HPDE6-E6E7 (cell line): ENCODE results near the gene OR51B4.
"Not testable (repeated sequence)": the region's sequence is repeated elsewhere in the genome, so short reads cannot be mapped to it uniquely, and the experiment has no call there.

Experiments used
- DNase-seq: peaks from one replicate; pipeline ENCODE4 v3.0.0; 2011; ENCODE audit warnings: missing footprints; ENCODE audit errors: extremely low spot score

Gene OR51B4

GRCh38 chr11:5274395-5274794 lies 27.4 kb downstream of the OR51B4 start:
- no peak for DNase-seq

GRCh38 chr11:5272395-5273017 lies 29.2 kb downstream of the OR51B4 start:
- no peak for DNase-seq

GRCh38 chr11:5269715-5270147 lies 32.0 kb downstream of the OR51B4 start, which contains the start of gene HBE1:
TSS of gene HBE1 (minus strand) at chr11:5269945. CDS start at chr11:5269890, 55 bp downstream.
- no peak for DNase-seq

DNA sequence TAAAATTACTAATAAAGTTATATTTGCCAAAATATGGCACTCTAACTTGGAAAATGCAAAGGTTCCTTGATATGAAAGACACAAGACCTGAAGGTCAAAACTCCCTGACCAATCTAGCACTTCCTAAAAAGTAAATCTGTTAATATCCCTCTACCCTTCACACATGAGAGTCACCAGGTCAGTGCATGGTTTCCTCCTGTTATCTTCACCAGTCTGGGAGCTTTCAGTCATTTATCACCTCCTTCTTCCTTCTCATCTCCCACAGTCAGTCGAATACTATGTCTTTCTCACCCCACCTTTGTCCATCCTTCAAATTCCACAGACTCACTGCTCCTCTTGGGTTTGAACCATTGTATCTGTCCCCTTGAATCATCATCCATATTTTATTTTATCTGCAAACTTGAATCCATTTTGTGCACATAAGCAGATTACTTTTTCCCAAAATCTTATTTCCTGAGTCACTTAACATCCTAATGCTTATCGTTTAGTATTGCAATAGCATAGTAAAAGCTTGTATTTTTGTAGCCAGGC lies 34.6 kb downstream of the OR51B4 start:
- no peak for DNase-seq

GRCh38 chr11:5266609-5267008 lies 35.1 kb downstream of the OR51B4 start:
- DNase-seq, result no peak

- DNase-seq, result no peak
These were observed 35.9 kb downstream of the OR51B4 start for GRCh38 chr11:5265832-5266231.

- DNase-seq, result no peak
These were observed 43.0 kb downstream of the OR51B4 start for GRCh38 chr11:5258543-5259262.

- no peak for DNase-seq
These were observed 44.5 kb downstream of the OR51B4 start for GRCh38 chr11:5257296-5257695.

DNA sequence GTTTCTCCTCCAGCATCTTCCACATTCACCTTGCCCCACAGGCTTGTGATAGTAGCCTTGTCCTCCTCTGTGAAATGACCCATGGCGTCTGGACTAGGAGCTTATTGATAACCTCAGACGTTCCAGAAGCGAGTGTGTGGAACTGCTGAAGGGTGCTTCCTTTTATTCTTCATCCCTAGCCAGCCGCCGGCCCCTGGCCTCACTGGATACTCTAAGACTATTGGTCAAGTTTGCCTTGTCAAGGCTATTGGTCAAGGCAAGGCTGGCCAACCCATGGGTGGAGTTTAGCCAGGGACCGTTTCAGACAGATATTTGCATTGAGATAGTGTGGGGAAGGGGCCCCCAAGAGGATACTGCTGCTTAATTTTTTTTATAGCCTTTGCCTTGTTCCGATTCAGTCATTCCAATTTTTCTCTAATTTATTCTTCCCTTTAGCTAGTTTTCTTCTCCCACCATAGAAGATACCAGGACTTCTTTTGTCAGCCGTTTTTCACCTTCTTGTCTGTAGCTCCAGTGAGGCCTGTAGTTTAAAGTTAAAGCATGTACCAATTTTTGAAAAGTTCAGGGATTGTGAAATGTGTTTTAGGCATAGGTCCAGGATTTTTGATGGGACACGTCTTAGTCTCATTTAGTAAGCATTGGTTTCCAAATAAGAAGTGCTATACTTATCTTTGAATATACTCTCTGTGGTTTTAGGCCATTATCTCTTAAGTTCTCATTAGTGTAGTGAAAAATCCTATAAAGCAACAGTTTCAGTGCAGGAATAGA lies 46.9 kb downstream of the OR51B4 start, which contains the start of gene HBG2:
Gene HBG2, minus strand, starts transcription at position 136 of the 768 bp plus-strand sequence. Its CDS starts 53 bp downstream, at position 83.
- DNase-seq, result not testable (repeated sequence)

- not testable (repeated sequence) for DNase-seq
These were observed 47.7 kb downstream of the OR51B4 start for GRCh38 chr11:5254023-5254422.

DNA sequence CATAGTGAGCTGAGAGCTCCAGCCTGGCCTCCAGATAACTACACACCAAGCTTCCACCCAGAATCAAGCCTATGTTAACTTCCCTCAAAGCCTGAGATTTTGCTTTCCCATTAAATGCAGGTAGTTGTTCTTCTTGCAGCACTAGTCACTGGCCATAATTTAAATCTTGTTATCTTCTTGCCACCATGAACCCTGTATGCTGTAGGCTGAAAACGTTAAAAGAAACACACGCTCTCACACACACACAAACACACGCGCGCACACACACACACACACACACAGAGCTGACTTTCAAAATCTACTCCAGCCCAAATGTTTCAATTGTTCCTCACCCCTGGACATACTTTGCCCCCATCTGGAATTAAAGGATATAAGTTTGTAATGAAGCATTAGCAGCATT lies 48.3 kb downstream of the OR51B4 start:
- DNase-seq, result not testable (repeated sequence)

DNA sequence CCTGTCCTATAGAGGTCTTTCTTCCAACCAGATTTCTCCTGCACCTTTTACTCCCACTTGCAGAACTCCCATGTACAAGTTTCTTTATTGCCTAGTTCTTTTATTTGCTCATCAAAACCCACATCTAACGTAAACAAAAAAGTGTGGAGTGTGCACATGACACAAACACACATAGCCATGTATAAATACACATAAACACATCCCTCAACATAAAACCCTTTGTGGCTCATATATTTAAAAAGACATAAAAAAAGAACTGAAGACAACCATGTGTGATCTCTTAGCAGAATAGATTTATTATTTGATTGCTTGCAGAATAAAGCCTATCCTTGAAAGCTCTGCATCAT lies 48.9 kb downstream of the OR51B4 start:
- DNase-seq, result no peak

GRCh38 chr11:5252192-5252918 lies 49.4 kb downstream of the OR51B4 start:
- no peak for DNase-seq

DNA sequence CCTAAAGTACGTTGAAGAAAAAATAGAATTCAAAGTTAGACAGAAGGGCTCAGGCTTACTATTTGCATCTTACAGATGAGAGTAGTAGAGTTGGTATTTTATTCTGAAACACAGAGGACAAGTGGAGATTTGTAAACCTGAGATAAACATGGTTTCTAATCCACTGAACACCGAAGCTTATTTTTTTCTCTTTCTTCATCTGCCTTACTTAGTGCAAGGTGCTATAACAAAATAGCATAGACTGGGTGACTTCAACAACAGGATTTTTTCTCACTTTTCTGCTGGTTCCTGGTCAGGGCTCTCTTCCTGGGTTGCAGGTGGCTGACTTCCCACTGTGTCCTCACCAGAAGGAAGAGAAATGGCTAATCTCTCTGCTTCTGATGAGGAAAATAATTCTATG lies 50.0 kb downstream of the OR51B4 start:
- no peak for DNase-seq
